ENCODE data around the gene DMBX1.
A peak's percentile ranks its signal among the peaks of the same experiment; 100 is the strongest.

The DMBX1 gene

DNA sequence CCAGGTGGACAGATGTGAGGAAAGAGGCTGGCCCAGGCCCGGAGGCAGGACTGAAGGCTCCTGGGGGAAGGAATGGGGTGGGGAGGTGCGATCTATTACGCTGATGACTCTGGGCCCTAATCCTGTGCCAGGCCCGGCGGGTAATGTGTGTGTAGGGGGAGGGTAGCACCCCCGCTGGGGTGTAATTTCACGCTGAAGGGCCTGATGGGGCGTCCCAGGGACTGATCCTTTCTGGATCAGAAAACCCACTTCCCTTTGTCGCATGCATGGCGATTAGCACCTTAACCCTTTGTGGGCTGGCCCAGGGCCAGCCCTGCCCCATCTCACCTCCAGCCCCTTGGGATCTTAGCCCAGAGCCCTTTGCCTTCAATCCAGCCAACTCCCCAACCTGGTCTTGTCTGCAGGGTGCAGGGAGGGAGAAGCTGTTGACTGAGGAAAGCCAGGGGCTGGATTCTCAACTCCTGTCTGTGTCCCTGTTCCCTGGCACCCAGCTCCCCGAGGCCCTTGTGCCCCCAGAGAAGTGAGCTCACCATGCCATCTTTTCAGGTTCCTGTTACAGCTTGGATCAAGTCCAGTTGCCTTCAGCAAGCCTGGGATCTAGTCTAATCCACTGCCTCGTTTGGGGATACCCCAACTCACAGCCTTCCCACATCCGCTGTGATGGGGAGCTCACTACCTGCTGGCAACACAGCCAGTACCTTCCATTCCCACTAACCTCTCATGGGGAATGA lies 35.8 kb downstream of the DMBX1 start:
- DNase-seq (ENCODE audit: low spot score) = no peak

DNA sequence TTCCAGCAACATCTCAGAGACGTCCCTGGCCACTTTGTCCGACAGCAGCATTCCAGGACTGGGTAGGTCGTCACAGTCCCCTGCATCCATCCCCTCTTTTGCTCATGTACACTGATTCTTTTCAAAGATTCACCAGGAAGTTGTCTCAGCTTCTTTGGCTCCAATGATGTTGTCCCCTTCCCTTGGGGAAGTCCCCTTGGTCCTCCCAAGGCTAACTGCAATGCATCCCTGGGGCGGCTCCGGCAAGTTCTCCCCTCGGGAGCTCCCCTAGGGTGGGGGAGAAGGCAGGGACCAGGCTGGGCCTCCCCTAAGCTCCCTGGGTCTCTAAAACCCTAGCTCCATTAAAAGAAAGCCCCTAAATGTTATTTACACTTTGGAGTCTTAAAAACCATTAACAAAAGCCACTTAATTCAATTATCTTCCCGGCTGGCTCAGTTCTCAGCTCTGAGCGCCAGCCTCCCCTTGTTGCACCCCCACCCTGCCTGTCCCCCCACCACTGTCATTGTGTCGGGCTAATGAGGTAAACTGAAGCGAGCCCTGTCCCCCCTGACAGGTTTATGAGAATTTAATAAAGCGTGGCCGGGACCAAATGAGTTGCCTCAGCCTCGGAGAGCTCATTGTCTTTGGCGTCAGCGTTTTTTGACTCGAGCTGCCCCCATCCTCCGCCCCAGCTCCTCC lies 36.5 kb downstream of the DMBX1 start:
- DNase-seq (ENCODE audit: low spot score) = no peak

DNA sequence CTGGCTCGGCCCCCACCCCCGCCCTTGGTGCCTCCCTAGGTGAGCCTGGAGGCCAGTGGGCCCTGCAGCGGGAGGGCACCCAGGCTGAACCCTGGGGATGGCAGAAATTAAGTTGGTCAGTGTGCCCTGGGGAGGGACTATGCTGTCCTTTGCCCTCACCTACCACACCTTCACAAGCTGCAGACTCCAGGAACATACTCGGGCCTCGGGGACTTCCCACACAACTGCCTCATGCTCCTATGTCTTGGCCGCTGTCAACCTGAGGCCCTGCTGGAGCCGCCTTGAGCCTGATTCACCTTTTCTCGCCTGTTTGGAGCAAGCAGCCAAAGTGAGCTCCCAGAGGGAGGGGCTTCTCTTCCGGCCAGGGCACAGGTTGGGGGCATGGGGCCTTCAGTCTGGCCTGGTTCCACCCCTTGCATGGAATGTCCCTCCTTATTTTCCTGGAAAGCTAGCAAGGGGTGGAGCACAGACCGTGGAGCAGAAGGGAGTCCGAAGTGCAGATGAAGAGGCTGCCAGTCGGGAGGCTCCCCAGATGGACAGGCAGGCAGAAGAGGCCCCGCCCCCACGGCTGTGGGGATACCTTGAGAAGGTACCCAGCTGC lies 37.2 kb downstream of the DMBX1 start:
- DNase-seq (ENCODE audit: low spot score) = no peak

DNA sequence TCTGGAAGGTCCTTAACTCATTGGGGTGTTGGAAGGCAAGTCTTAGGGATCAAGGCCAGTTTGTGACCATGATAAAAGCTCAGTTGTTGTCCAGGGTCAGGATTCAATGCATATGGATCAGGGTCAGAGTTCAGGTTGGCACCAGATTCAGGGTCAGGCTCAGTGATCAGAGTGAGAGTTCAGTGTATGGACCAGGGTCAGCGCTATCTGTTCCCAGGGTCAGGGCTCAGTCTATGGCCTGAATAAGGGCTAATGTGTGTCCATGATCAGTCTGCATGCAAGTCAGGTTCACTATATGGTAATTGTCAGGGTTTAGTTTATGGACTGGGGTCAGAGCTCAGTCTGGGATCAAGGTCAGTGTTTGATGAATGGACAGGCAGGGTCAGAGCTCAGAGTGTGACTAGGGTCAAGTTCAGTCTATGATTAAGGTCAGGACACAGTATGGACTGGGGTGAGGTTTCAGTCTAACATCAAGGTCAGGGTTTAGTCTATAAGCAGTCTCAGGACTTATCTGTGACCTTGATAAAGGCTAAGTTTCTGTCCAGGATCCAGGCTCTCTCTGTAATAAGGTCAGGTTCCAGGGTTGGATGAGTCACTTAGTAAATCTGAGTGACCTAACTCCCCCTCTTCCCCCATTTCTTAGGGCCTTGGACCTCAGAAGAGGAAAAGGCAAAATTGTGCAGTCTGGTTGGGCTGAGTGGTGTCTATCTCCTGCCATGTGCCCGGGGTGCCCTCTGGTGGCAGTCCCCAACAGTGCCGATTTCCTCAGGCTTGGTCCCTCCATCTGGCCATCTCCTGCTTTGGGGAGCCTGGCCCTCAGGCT lies 38.0 kb downstream of the DMBX1 start:
- DNase-seq (ENCODE audit: low spot score) = peak; percentile 81

DNA sequence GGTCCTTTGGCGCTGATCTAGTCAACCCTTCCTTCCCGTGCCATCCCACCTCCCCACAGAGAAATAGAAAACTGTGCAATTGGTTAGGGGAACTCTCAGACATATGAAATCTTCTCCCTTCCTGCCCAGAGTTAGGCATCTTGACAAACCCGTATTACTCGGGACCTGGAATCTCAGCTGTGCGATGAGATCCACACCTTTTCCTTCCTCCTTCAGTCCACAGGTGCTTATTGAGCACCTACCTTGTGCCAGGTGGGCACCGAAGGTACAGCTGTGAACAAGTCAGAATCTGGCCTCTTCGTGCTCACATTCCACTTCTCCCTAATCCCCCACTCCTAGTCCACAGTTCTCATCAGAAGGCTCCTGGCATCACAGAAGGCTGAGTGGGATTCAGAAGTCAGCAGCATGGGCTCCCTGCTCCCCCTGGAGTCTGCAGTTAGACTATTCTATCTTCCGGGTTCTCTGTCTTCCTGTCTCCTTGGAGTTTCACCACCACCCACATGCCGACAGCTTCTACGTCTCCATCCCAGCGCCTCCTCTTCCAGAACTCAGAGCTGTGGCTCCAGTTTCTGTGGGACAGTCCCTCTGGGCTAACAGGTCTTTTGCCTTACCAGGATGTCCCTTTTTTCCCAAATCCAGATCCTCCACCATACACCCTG lies 38.8 kb downstream of the DMBX1 start:
- DNase-seq (ENCODE audit: low spot score) = no peak

DNA sequence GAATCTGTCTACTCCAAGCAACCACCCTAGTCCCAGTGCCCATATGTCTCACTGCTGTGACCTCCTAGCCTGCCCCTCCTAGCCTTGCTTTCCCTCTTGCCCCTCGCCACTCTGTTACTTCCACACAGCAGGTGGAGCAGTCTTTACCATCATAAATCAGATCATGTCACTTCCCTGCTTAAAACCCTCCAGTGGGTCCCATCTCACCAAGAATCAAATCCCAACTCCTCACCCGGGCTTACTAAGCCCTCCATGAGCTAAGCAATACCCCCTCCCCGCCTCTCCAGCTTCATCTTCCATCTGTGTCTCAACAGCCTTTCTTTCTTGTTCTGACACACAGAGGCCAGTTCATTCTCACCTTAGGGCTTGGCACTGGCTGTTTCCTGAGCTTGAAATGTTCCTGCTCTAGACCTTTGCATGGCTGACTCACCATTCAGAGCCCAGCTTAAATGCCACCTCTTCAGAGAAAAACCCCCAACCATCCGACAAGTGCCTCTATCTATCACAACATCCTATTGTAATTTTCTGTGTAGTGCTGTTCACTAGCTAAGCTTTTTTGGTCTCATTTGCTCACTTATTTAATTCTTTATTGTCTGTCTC lies 39.5 kb downstream of the DMBX1 start:
- no peak for DNase-seq (ENCODE audit: low spot score)

DNA sequence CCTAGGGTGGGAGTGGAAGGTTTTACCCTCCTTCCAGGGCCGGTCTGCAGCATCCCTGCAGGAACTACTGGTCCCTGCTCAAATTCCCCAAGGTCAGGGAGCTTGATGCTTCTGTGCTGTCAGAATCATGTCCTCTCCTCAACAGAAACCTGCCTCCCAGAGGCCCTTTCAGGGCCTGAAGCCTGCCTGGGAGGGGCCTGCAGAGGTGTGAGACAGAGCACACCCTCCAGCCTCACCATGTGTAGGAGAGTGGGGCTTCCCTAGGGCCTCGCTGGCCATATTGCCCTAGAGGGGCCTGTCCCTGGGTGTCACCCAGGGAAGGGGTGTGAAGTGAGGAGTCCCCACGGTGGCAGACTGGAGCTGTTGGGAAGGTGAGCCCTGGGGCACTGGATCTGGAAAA lies 40.7 kb downstream of the DMBX1 start:
- DNase-seq (ENCODE audit: low spot score) = no peak

DNA sequence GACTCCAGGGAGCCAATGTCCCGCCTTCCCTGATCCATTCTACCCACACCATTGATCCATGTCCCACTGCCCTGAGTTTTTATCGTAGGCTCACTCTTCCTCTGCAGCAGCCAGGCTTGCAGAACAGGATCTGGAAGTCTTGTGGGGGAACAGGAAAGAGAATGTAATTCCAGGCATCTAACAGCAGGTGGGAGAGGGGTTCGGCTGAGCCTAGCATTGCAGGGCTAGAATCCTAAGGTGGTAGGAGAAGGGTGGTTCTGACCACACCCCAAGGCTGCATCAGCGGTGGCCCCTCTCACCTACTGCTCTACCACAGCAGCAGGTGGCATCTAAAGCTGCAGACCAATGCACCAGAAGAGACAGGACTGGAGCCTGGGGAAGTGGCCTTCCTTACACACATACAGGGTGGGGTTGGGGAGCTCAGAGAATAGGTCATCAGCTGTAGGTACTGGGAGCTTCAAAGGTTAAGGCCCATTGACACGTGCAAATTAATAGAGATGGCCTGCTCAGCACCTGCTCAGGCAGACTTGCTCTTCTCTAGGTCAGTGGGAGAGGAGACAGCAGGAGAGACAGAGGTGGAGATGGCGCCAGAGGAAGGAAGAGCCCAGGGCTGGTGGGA lies 41.3 kb downstream of the DMBX1 start:
- DNase-seq (ENCODE audit: low spot score) = no peak

DNA sequence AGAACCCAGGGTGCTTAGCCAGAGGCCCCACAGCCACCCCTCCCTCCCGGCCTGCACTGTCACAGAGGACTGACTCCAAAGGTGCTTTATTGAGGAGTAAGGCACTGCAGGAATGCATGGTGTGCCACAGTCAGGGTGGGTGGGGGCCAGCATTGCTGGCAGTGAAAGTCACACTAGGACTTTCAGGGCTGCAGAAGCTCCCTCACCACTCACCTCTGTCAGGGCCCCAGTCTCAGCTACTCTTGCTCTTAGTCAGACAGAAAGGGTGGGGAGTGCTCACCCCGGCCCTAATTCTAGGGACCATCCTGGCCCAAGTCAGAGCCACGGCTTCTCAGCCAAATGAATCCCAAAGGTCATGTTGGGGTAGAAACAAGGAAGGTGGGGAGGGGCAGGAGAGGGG lies 42.5 kb downstream of the DMBX1 start:
- DNase-seq (ENCODE audit: low spot score) = no peak

DNA sequence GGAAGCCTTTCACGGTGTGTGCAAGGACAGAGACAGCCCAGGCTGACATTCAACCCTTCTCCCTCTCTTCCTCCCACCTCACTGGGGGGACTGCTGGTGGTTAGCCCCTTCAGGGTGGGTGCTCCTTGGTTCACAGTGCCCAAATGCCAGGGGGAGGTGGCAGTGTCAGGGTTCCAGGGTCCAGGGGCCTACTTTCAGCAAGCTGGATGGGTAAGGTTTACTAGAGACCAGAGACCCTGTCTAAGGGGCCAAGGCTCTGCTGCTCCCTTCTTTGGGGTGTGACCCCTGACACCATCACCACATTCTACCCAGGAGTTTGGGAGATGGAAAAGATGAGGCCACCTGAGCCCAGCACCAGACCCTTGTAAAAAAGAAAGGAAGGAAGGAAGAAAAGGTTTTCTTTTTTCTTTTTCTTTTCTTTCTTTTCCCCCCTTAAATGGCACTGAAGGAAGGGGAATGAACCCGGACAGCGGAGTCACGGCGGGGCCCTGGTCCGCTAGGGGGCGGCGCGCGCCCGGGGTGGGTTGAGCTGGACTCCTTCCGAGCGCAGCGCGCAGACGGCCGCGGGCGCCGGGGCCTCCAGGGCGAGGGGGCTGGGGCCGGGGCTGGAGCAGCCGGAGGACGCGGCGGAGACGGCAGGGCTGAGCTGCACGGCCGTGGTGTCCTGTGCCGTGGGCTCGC lies 43.0 kb downstream of the DMBX1 start:
- DNase-seq (ENCODE audit: low spot score) = no peak

DNA sequence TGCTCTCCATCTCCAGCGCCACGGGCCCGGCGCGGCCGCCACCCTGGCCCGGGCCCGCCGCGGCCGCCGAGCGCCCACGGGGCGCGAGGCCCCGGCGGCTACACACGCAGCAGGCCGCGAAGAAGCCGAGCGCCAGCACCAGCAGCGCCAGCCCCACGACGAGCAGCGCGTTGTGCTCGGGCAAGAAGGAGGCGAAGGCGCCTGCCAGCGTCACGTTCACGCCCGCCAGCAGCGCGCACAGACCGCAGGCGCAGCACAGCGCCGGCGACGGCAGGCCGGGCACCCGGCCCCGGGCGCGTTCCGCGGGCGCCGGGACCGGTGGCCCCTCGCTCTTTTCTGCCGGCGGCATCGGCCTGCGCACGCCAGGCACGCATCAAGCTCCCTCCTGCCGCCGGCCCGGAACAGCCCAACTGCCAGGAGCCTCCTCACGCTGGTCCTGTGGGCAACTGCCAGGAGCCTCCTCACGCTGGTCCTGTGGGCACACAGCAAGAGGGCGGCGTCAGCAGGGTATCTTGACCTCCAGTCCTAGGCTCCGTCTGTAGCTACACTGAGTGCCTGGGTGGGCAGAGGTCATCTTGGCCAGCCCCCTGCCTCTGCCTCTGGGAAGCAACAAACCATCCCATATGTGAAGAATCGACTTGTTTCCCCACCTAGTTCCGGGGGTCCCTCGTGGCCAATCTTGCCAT lies 43.7 kb downstream of the DMBX1 start:
- DNase-seq (ENCODE audit: low spot score) = no peak

DNA sequence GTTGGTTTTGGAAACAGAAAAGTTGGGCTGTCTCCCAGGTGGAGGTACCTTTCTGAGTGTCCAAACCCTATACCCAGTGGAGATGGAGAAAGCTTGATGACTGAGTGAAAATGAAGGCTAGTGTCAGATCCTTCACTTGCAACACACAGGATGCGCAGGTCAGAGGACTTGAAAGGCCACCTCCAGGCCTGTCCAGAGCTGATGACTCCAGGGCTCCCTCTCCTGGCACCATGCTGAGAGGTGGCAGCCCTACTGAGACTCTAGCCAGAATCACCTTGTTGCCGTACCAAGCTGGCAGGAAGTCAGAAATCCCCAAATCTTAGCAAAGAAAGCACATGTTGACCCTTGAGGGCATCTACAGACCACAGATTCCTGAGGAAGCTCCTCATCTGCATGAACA lies 45.4 kb downstream of the DMBX1 start:
- peak; percentile 38 for DNase-seq (ENCODE audit: low spot score)

DNA sequence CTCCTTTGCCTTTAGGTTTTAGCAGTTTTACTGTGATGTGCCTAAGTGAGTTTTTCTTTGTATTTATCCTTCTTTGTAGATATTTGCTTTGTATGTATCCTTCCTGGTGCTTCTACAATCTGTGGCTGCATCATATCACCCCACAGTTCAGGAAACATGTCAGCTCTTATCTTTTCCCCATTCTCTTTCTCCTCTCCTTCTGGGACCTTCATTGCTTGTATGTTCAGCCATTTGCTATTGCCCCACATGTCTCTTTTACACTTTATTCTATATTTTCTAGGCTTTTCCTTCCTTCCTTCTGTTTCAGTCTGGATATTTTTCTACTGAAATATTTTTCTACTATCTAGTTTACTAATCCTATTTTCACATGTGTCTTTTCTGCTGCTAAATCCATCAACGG lies 46.9 kb downstream of the DMBX1 start:
- no peak for DNase-seq (ENCODE audit: low spot score)

DNA sequence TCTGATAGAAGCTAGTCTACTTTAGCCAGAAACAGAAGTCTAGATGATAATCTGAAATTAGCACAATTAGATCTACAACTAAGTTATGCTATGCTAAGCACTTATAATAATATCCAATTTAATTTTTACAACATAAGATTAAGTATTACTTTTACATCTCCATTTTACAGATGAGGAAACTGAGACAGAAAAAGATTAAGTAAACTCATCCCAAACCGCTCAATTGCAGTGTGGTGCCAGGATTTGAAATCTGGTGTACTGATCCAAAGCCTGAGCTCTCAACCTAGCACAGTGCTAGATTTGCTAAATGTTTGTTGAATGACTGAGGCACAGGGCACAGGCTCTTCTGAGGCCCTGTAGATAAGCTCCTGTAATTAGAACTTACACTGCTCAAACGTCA lies 48.0 kb downstream of the DMBX1 start:
- no peak for DNase-seq (ENCODE audit: low spot score)

DNA sequence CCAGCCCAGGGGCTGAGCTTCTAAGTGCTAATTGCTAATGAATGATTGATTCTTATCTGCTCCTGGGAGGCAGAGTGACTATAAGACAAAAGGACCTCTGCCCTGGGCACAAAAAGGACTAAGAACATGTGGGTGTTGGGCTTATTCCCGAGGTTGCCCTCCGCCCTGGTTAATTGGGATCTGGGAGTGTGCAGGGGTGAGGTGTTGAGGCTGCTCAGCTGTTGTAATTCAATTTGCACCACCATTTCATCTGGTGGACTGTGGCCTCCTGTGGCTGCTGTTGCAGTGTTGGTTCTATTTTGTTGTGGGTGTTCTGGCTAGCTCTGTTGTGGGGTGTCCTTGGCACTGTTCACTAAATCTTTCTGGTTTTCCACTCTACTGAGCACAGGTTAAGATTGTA lies 48.5 kb downstream of the DMBX1 start:
- DNase-seq (ENCODE audit: low spot score) = no peak
